ENCODE data around the gene PRX. TPM values are rescaled to one million over a fixed set of nuclear protein-coding genes. Genes with fewer than 3 reads are reported as not detected.
A peak's percentile ranks its signal among the peaks of the same experiment; 100 is the strongest.

Gene PRX
- total and polyA plus RNA-seq, 2 of the 13 experiments (the other 11 are each of a cell fraction or from before 2014, with no cell fraction given) = 0.66 TPM

GRCh38 chr19:40453151-40453735 is 40.1 kb upstream of the PRX start (continued):
- peak; percentile 47; the same call in 1 of the 2 replicates for TF ChIP-seq PAXIP1 (CRISPR knock-in tag; conservative IDR thresholded peaks at IDR 0.05)
- TF ChIP-seq FOXC1 (CRISPR knock-in tag; IDR thresholded peaks at IDR 0.05; ENCODE audit: borderline replicate concordance) = 0 out of 2 replicates have a peak, but pooled peaks have one; percentile 19
- TF ChIP-seq, protein P1, sequence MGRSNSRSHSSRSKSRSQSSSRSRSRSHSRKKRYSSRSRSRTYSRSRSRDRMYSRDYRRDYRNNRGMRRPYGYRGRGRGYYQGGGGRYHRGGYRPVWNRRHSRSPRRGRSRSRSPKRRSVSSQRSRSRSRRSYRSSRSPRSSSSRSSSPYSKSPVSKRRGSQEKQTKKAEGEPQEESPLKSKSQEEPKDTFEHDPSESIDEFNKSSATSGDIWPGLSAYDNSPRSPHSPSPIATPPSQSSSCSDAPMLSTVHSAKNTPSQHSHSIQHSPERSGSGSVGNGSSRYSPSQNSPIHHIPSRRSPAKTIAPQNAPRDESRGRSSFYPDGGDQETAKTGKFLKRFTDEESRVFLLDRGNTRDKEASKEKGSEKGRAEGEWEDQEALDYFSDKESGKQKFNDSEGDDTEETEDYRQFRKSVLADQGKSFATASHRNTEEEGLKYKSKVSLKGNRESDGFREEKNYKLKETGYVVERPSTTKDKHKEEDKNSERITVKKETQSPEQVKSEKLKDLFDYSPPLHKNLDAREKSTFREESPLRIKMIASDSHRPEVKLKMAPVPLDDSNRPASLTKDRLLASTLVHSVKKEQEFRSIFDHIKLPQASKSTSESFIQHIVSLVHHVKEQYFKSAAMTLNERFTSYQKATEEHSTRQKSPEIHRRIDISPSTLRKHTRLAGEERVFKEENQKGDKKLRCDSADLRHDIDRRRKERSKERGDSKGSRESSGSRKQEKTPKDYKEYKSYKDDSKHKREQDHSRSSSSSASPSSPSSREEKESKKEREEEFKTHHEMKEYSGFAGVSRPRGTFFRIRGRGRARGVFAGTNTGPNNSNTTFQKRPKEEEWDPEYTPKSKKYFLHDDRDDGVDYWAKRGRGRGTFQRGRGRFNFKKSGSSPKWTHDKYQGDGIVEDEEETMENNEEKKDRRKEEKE (IDR thresholded peaks at IDR 0.05) = no peak
- TF ChIP-seq HNF4A (CRISPR knock-in tag; IDR thresholded peaks at IDR 0.05) = peak; percentile 47
- TF ChIP-seq SMYD3 (CRISPR knock-in tag; IDR thresholded peaks at IDR 0.05) = 0 out of 2 replicates have a peak, but pooled peaks have one; percentile 36
- no peak for TF ChIP-seq ZKSCAN8 (CRISPR knock-in tag; IDR thresholded peaks at IDR 0.05; ENCODE audit: borderline replicate concordance)
- no peak for TF ChIP-seq NFIB (CRISPR knock-in tag; IDR thresholded peaks at IDR 0.05; ENCODE audit: borderline replicate concordance)
- TF ChIP-seq CEBPG (CRISPR knock-in tag; IDR thresholded peaks at IDR 0.05) = 0 out of 2 replicates have a peak, but pooled peaks have one; percentile 11
- no peak for TF ChIP-seq BHLHE40 (IDR thresholded peaks at IDR 0.05; ENCODE audit: low read length)
- TF ChIP-seq, protein P2, sequence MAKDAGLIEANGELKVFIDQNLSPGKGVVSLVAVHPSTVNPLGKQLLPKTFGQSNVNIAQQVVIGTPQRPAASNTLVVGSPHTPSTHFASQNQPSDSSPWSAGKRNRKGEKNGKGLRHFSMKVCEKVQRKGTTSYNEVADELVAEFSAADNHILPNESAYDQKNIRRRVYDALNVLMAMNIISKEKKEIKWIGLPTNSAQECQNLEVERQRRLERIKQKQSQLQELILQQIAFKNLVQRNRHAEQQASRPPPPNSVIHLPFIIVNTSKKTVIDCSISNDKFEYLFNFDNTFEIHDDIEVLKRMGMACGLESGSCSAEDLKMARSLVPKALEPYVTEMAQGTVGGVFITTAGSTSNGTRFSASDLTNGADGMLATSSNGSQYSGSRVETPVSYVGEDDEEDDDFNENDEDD (CRISPR knock-in tag; IDR thresholded peaks at IDR 0.05; ENCODE audit: borderline replicate concordance) = peak; percentile 18; the same call in 1 of the 2 replicates
- no peak for TF ChIP-seq ZNF703 (CRISPR knock-in tag; IDR thresholded peaks at IDR 0.05; ENCODE audit: borderline replicate concordance)
- TF ChIP-seq JARID2 (CRISPR knock-in tag; IDR thresholded peaks at IDR 0.05; ENCODE audit: insufficient replicate concordance) = no peak
- no peak for TF ChIP-seq ZNF337 (CRISPR knock-in tag; IDR thresholded peaks at IDR 0.05; ENCODE audit: borderline replicate concordance, low read depth)
- TF ChIP-seq ZNF713 (CRISPR knock-in tag; IDR thresholded peaks at IDR 0.05) = no peak
- TF ChIP-seq ARID4A (CRISPR knock-in tag; IDR thresholded peaks at IDR 0.05; ENCODE audit: borderline replicate concordance) = peak; percentile 16; the same call in 1 of the 2 replicates

All from HepG2 (cell line).